Stimulated activated CD4-positive, alpha-beta T cell treated with anti-CD3 and anti-CD28 coated beads, Interleukin-2, amount 100 ng/mL, for 48 hours (primary cell): ENCODE data around the gene APOBEC3H.

Source experiments
- DNase-seq, 2 donors: peaks; one replicate each; pipeline ENCODE4 v3.0.0-alpha.2; 2020

Gene APOBEC3H

GRCh38 chr22:39081598-39081997 is 15.4 kb upstream of the APOBEC3H start:
- no peak for DNase-seq

- no peak for DNase-seq
Observed at GRCh38 chr22:39083212-39084165, 13.6 kb upstream of the APOBEC3H start.

GRCh38 chr22:39084666-39085065 is 12.4 kb upstream of the APOBEC3H start:
- DNase-seq: no peak

GRCh38 chr22:39087098-39087497 is 9.9 kb upstream of the APOBEC3H start:
- DNase-seq: no peak

DNA sequence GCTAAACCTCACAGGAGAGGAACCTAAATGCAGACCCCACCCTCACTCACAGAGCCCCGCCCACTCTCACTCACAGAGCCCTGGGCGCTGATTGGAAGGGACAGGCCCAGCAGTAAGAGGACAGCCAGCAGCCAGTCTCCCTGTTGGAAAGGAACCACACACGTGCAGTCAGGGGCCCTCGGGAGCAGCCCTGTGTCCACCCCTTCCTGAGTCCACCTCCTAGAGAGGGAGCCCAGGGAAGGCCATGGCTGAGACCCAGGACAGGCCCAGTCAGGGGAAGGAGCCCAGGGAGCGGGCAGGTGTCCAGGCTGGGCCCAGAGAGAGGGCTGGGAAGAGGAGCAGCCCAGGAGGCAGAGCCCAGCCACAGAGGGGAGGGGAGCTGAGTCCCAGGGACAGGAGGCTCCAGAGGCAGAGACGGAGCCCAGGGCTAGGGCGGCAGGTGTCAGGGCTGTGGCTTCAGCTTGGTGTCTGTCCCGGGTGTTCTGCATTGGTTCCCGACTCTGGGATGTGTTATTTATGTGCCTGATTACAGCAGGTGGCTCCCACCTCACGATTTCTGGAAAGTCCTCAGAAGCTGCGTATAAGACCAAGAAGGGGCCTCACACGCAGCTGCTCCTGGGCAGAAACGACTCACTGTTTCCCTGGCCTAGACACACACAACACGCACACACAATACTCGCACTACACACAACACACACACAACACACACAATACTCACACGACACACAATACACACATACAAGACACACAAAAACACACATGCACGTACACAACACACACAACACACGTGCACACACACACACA is 9.0 kb upstream of the APOBEC3H start:
- DNase-seq: no peak

GRCh38 chr22:39088685-39089032 is 8.4 kb upstream of the APOBEC3H start:
- no peak for DNase-seq

GRCh38 chr22:39089928-39090327 is 7.1 kb upstream of the APOBEC3H start:
- DNase-seq: no peak

DNA sequence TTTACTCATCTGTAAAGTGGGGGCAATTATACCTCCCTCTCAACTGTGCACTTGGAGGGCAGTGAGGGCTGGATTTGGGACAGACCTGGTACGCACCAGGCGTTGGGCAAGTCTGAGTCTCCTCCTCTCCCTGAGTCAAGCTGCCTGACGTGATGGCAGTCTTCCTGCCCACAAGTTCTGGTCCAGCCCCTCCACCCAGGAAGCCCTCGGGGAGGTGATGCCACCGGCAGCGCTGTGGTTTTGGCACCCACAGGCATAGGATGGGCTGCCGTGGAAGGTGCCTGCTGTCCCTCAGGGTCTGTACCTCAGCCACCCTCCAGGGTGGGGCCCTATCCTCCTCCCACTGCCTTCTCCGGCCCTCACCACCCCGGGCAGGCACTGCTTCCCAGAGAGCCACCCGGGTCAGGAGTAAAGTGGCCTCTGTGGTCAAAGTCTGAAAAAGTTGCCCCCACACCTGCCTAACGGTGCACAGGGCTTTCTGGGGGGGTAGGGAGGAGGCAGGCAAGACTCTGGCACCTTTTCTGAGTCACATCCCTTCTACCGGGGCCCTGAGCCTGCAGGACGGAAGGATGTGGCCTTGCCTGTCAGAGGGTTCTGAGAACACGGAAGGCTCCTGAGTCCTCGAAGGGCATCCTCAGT is 6.5 kb upstream of the APOBEC3H start:
- peak; percentile 65 to 72 for DNase-seq

DNA sequence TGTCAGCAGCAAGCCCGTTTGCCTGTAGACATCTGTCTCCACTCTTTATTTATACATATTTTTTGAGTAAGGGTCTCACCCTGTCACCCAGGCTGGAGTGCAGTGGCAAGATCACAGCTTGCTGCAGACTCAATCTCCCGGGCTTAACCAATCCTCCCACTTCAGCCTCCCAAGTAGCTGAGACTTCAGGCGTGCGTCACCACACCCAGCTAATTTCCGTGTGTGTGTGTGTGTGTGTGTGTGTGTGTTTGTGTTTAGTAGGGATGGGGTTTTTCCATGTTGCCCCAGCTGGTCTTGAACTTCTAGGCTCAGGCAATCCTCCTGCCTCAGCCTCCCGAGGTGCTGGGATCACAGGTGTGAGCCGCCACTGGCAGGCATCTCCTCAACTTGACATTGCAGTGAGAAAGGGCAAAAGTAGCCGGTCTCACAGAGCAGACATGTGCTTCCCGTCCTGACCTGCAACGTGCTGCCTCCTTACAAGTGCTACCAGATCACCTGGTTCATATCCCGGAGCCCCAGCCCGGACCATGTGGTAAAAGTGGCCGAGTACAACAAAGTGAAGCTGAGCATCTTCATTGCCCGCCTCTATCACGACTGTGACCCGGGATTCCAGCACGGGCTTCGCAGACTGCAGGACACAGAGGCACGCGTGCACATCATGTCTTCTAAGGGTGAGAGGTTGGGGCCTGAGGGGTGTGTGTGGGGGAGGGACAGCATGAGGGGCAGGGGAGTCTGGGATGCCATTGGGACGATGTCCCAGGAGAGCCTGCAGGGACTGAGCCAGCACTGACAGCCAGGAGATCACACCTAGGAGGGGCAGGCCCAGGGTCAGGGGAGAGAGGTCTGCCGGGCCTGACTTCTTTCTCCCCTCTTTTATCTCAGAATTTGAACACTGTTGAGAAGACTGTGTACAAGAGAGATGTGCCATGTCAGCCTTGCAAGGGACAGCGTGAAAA is 5.6 kb upstream of the APOBEC3H start:
- no peak for DNase-seq

DNA sequence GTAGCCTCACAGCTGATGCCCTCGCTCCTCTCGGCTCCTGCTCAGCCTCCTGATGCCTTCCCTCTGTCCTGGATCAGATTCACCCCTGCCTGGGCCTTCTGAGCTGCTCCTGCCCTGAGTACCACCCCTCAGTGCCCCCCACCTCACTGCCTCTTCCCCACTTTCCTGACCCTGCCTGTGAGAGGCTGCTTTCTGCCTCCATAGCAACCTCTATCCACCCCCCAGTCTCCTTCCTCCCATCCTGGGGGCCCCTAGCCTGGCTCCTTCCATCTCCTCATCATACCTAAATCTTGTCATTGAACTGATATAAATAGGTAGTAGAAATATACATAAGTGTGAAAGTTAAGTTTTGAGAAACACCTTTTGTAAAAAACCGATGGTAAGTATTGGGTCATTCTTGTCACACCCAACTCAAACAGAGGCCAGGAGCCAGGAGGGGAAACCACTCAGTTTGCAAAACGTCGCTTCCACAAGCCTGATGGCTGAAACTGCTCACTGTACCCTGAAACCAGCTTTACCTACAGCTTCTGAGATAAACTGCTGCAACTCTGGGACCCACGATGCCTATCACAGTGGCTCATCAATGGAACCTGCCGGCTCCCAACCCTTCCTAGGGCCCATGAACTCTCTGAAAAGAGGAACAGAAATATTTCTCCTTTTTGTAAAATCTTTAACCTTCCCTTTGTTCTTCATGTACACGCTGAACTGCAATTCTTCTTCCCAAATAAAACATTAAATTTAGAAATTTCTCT is 4.8 kb upstream of the APOBEC3H start:
- no peak for DNase-seq

DNA sequence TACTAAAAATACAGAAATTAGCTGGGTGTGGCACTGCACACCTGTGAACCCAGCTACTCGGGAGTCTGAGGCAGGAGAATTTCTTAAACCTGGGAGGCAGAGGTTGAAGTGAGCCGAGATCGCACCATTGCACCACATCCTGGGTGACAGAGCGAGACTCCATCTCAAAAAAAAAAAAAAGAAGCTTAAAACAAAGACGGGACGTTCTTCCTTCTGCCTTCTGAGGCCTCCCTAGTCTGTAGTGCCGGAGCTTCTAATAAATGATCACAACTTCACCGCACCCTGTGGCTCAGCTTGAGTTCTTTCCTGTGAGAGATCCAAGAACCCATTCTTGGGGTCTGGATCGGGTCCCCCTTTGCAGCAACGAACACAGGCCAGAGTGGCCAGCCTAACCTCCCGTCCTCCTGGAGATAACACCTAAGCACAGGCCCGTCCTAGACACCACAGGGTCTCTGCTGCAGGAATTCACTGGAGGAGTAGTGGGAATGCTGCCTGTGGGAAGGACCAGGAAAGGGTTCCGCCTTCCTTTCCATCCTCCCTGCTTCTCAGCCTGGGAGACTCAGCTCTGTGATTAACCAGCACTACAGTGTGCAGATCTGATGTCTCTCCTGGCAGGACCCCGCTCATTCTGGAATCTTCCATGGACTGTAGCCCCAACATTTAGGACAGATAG is 2.2 kb upstream of the APOBEC3H start:
- DNase-seq: no peak

DNA sequence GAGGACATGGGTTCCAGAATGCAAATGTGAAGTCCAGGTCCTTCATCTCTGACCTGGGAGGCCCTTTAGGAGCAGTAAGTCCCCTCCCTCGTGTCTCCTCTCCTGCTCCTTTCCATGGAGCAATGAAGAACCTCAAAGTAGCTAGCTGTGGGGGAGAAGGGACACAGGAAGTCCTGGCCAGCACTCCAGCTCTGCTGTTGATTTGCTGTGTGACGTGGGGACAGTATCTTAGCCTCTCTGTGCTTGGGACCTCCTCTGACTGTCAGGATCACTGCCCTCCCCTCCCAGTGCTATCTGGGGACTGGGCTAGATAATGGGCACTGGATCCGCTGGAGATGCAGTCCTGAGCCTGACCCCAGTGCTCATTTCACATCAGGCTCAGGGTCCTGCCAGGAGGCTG is 1.1 kb upstream of the APOBEC3H start:
- no peak for DNase-seq

GRCh38 chr22:39098026-39098425 is 982 bp downstream of the APOBEC3H start:
- DNase-seq: no peak

DNA sequence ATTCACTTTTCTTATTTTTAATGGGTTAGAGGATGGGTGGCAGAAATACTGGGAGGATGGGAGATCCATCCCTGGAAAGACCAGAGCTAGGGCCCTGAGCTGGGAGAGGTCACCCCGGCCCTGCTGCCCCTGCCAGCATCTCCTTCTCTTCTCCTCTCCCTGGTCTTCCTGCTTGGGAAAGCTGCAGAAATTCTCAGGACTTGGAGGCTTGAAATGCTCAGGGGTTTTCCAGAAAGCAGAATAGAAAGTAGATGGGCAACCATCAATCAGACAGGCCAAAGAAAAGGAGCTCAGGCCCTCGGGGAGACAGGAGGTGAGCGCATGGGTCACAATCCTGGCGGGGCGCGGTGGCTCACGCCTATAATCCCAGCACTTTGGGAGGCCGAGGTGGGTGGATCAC is 1.5 kb downstream of the APOBEC3H start:
- DNase-seq: no peak

DNA sequence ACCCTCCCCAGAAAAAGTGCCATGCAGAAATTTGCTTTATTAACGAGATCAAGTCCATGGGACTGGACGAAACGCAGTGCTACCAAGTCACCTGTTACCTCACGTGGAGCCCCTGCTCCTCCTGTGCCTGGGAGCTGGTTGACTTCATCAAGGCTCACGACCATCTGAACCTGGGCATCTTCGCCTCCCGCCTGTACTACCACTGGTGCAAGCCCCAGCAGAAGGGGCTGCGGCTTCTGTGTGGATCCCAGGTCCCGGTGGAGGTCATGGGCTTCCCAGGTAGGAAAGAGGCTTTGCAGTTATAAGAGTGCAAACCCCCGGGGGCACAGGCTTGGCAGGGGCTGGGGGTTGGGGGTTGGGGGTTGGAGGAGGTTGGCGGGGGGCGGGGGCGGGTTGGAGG is 4.2 kb downstream of the APOBEC3H start:
- no peak for DNase-seq

DNA sequence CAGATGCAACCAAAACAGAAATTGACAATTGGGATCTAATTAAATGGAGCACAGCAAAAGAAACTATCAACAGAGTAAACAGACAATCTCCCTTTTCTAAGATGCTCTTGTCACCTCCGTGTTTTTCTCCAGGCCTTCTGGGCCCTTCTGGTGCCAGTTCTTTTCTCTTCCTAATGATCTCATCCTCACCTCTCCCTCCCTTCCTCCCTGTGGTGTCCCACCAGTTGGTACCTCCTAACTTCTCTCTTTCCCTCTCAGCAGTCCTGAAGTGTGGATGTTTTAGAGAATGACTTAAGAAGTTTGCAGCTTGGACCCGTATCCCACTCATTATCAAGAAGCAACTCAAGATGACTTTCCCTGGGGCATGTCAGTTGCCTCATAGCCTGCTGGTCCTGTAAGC is 6.4 kb downstream of the APOBEC3H start:
- DNase-seq: no peak

DNA sequence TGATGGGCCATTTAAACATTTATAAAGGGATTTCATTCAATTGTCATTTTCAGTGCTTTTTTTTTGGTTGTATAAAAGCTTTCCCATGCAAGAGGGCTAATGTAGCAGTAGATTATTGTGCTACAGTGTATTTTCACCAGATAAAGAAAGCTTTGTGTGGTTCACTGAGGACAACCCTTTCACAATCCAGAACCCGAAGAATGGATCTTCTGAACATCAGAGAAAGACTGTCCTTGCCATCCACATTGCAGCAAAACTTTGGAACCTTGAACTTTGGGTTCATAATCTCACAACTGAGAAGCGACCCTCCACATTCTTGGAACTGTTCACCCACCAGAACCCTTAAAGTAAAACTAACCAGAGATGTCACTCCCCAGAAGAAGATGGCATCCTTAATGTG is 9.3 kb downstream of the APOBEC3H start:
- DNase-seq: no peak

DNA sequence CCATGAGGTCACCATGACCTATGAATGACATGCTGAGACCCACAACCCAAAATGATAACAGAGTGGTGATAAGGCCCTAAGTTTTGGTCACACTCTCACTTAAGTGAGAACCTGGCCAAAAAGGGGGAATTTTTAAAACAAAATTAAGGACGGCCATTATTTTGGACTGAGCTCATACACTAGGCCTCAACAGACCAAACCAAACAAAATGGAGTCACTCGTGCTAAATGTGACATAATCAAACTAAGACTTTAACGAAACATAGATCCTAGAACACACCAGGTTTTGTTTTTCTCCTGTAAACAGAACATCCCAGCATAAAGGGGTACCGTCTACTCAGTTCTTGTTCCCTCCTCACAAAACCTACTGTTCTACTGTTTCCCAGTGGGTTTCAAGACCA is 11.4 kb downstream of the APOBEC3H start:
- DNase-seq: no peak

DNA sequence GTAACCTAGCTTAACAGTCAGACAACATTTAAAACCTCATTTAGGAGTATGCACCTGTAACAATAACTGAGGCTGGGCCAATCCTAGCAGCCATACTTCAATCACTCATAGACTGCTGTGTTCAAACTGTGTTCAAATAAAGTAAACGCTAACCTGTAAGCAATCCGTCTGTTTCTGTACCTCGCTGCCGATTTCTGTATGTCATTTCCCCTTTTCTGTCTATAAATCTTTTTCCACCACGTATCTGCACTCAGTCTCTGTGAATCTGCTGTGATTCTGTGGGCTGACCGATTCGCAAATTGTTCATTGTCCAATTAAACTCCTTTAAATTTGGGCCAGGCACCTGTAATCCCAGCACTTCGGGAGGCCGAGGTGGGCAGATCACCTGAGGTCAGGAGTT is 12.3 kb downstream of the APOBEC3H start:
- DNase-seq: no peak

DNA sequence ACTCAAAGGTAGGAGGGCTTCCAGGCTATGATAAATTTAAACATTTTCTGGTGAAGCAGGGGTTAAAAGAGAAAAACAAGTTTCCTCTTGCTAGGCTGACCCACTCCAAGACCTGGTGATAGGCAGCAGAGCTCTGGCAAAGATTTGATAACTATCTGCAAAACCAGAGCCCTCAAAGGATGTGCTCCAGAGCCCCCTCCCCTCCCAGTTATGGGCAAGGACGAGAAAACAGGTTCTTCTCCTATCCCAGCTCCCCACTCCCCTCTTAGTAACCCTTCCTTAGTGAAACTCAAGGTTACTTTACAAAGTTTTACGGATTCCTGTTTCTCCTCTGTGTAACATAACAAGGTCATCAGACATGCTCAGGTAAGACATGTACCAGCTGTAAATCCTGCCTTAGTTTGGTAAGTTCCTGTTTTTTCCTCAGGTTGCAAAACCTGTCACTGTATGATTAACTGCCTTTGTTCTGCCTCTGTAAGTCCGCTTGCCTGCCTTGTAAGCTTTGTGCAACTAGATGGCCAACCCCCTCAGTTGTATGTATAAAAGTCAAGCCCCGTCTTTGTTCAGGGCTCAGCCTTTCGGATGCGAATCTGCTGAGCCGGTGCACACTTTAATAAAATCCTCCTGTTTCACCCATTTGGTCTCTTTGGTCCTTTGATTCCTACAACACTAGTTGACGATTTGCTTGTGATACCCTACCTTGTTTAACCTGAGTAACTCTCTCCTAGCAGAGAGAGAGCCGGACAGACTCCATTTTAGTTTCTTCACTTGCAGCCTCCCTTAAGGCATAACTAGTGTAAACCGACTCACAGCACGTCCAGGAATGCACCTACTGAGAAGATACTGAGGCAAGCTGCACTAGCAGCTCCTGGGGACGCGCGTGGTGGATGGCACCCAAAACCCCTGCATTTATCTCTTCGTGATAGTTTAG is 13.9 kb downstream of the APOBEC3H start:
- DNase-seq: no peak
